Measurements from ENCODE around the gene NOD2. TPM values are rescaled to one million over a fixed set of nuclear protein-coding genes. Genes with fewer than 3 reads are reported as not detected.
A peak's percentile ranks its signal among the peaks of the same experiment; 100 is the strongest.

Gene NOD2
- total RNA-seq, 1 experiment from 2014 or later = 0.07 TPM

- Histone ChIP-seq H3K4me3 (ENCODE audit: low read length) (no peak overlapping the region), H4K20me1 (ENCODE audit: low read length) (no peaks in the 10 kb centered on the region), H2AFZ (ENCODE audit: low read length) (no peak overlapping the region), H3K9ac (ENCODE audit: low read length) (no peak overlapping the region), H3K36me3 (ENCODE audit: low read depth, low read length) (no peaks in the 10 kb centered on the region), H3F3A (ENCODE audit: low read length, unreplicated experiment) (no peaks in the 10 kb centered on the region), H3K9me2 (replicated peaks; ENCODE audit: low read length) (no peaks in the 10 kb centered on the region), H3K27ac (ENCODE audit: low read length) (no peak overlapping the region), H3K4me2 (ENCODE audit: low read length) (no peak overlapping the region), H3K9me3 (ENCODE audit: low read length) (no peaks in the 10 kb centered on the region), H3K79me2 (ENCODE audit: low read length) (no peaks in the 10 kb centered on the region), H3K27me3 (ENCODE audit: low read length) (no peaks in the 10 kb centered on the region), H3K4me1 (ENCODE audit: insufficient read depth, low read length) (no peaks in the 10 kb centered on the region)
- DNase-seq (peak; percentile 11), ATAC-seq (no peak)
- no peak for TF ChIP-seq EZH2phosphoT487 (IDR thresholded peaks at IDR 0.05; ENCODE audit: borderline replicate concordance, low read length)
- TF ChIP-seq EZH2 (IDR thresholded peaks at IDR 0.05; ENCODE audit: low read length, unreplicated experiment) = no peak
- TF ChIP-seq, protein P1, sequence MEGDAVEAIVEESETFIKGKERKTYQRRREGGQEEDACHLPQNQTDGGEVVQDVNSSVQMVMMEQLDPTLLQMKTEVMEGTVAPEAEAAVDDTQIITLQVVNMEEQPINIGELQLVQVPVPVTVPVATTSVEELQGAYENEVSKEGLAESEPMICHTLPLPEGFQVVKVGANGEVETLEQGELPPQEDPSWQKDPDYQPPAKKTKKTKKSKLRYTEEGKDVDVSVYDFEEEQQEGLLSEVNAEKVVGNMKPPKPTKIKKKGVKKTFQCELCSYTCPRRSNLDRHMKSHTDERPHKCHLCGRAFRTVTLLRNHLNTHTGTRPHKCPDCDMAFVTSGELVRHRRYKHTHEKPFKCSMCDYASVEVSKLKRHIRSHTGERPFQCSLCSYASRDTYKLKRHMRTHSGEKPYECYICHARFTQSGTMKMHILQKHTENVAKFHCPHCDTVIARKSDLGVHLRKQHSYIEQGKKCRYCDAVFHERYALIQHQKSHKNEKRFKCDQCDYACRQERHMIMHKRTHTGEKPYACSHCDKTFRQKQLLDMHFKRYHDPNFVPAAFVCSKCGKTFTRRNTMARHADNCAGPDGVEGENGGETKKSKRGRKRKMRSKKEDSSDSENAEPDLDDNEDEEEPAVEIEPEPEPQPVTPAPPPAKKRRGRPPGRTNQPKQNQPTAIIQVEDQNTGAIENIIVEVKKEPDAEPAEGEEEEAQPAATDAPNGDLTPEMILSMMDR (conservative IDR thresholded peaks at IDR 0.05; ENCODE audit: low read depth, low read length) = no peak
- POLR2A ChIA-PET (ENCODE audit: unreplicated experiment) = no interaction called here
- intact Hi-C loops (cut with micrococcal nuclease) = loop anchor here (5.0 to 10.0 kb wide), 2 partner anchors 79 to 294 kb away; no protein-coding TSS in a partner anchor
- CTCF ChIA-PET = interaction anchor here (3.1 kb wide), 1 partner anchor 138 kb away, joined by 21 read pairs; no protein-coding TSS in a partner anchor
- no TSS peak for BruUV-seq (replicated peaks)
Observed at GRCh38 chr16:50668368-50669008, 24.9 kb upstream of the NOD2 start.

DNA sequence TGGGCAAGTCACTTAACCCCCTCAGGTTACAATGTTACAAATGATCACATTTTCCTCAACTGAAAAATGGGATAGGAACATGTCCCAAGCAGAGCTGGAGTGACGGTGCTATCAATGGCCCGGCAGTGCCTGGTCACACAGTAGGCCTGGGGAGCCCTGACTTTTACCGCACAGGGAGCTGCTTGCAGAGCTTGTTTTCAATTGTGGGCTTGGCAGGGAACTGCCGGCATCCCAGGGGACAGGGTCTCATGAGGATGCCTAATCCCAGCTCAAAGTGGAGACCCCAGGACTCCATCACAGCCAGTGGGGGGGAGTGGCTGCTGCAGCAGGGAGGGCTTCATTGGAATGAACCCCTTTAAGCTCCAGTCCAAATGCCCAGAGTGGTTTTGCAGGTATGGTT, 23.7 kb upstream of the NOD2 start:
- H3K9me3 ChIP-seq (ENCODE audit: low read length) = no peaks in the 10 kb centered on the region
- no peaks in the 10 kb centered on the region for H3K9me2 ChIP-seq (replicated peaks; ENCODE audit: low read length)
- H3K79me2 ChIP-seq (ENCODE audit: low read length) = no peaks in the 10 kb centered on the region
- H2AFZ ChIP-seq (ENCODE audit: low read length) = no peak overlapping the region
- BruUV-seq (replicated peaks) = no TSS peak
- H3K27me3 ChIP-seq (ENCODE audit: low read length) = no peaks in the 10 kb centered on the region
- DNase-seq (no peak), ATAC-seq (no peak)
- no peak overlapping the region for H3K4me3 ChIP-seq (ENCODE audit: low read length)
- H3K9ac ChIP-seq (ENCODE audit: low read length) = no peak overlapping the region
- ChIA-PET CTCF (no interaction called here), POLR2A (ENCODE audit: unreplicated experiment) (no interaction called here)
- H3K27ac ChIP-seq (ENCODE audit: low read length) = no peak overlapping the region
- H3K4me1 ChIP-seq (ENCODE audit: insufficient read depth, low read length) = no peaks in the 10 kb centered on the region
- intact Hi-C loops (cut with micrococcal nuclease) = loop anchor here (5.0 to 10.0 kb wide), 2 partner anchors 78 to 295 kb away; no protein-coding TSS in a partner anchor
- no peak for TF ChIP-seq EZH2phosphoT487 (IDR thresholded peaks at IDR 0.05; ENCODE audit: borderline replicate concordance, low read length)
- no peak for TF ChIP-seq EZH2 (IDR thresholded peaks at IDR 0.05; ENCODE audit: low read length, unreplicated experiment)
- TF ChIP-seq, protein P1 (conservative IDR thresholded peaks at IDR 0.05; ENCODE audit: low read depth, low read length) = no peak
- no peaks in the 10 kb centered on the region for H3F3A ChIP-seq (ENCODE audit: low read length, unreplicated experiment)
- H3K4me2 ChIP-seq (ENCODE audit: low read length) = no peak overlapping the region
- no peaks in the 10 kb centered on the region for H4K20me1 ChIP-seq (ENCODE audit: low read length)
- no peaks in the 10 kb centered on the region for H3K36me3 ChIP-seq (ENCODE audit: low read depth, low read length)

- ATAC-seq (no peak), DNase-seq (no peak)
- no peaks in the 10 kb centered on the region for H3K9me3 ChIP-seq (ENCODE audit: low read length)
- H3K4me3 ChIP-seq (ENCODE audit: low read length) = no peak overlapping the region
- H3K9me2 ChIP-seq (replicated peaks; ENCODE audit: low read length) = no peaks in the 10 kb centered on the region
- no peaks in the 10 kb centered on the region for H3F3A ChIP-seq (ENCODE audit: low read length, unreplicated experiment)
- ChIA-PET CTCF (no interaction called here), POLR2A (ENCODE audit: unreplicated experiment) (no interaction called here)
- no TSS peak for BruUV-seq (replicated peaks)
- TF ChIP-seq EZH2 (IDR thresholded peaks at IDR 0.05; ENCODE audit: low read length, unreplicated experiment) = no peak
- TF ChIP-seq, protein P1 (conservative IDR thresholded peaks at IDR 0.05; ENCODE audit: low read depth, low read length) = no peak
- TF ChIP-seq EZH2phosphoT487 (IDR thresholded peaks at IDR 0.05; ENCODE audit: borderline replicate concordance, low read length) = no peak
- no peaks in the 10 kb centered on the region for H3K4me1 ChIP-seq (ENCODE audit: insufficient read depth, low read length)
- H3K27ac ChIP-seq (ENCODE audit: low read length) = no peak overlapping the region
- H3K79me2 ChIP-seq (ENCODE audit: low read length) = no peaks in the 10 kb centered on the region
- H3K27me3 ChIP-seq (ENCODE audit: low read length) = no peaks in the 10 kb centered on the region
- no peaks in the 10 kb centered on the region for H3K36me3 ChIP-seq (ENCODE audit: low read depth, low read length)
- H4K20me1 ChIP-seq (ENCODE audit: low read length) = no peaks in the 10 kb centered on the region
- no peak overlapping the region for H2AFZ ChIP-seq (ENCODE audit: low read length)
- no peak overlapping the region for H3K9ac ChIP-seq (ENCODE audit: low read length)
- intact Hi-C loops (cut with micrococcal nuclease) = no loop called here
- no peak overlapping the region for H3K4me2 ChIP-seq (ENCODE audit: low read length)
Observed at GRCh38 chr16:50670476-50670875, 22.9 kb upstream of the NOD2 start.

All from PC-3 (cell line).